ENCODE measurements around the gene LRRC26. TPM values are rescaled to one million over a fixed set of nuclear protein-coding genes. Genes with fewer than 3 reads are reported as not detected.

LRRC26 gene
- polyA plus RNA-seq, 1 donor: 12.0 TPM

DNA sequence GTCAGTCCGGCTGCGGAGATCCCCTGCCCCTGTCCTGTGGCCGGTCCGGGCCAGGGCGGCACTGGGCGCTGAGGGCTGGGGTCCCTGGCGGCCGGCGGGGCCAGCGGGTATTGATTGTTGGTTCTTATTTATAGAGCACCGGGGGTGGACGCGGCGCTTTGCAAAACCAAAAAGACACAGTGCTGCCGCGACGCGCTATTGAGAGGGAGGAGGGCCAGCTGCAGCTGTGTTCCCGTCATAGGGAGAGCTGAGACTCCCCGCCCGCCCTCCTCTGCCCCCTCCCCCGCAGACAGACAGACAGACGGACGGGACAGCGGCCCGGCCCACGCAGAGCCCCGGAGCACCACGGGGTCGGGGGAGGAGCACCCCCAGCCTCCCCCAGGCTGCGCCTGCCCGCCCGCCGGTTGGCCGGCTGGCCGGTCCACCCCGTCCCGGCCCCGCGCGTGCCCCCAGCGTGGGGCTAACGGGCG, 2.5 kb downstream of the LRRC26 start:
- no CpG with 5 or more reads among the region's 44 CpGs for WGBS (ENCODE audit: insufficient coverage, low lambda C conversion rate)
- H3K27me3 ChIP-seq (ENCODE audit: control insufficient read depth, insufficient read depth, low read length): peaks cover 90% of the 10 kb centered on the region
- H3K4me1 ChIP-seq (ENCODE audit: control insufficient read depth, insufficient read depth, low read length): peaks cover 12% of the 10 kb centered on the region
- no peaks in the 10 kb centered on the region for H3K36me3 ChIP-seq (ENCODE audit: control insufficient read depth, insufficient read depth, low read length)
- DNase-seq: no peak
- no peak overlapping the region for H3K4me3 ChIP-seq (ENCODE audit: low read length)
- H3K9me3 ChIP-seq (ENCODE audit: control insufficient read depth, low read depth, low read length): peaks cover 20% of the 10 kb centered on the region
- H3K27ac ChIP-seq (ENCODE audit: low read length): no peak overlapping the region

DNA sequence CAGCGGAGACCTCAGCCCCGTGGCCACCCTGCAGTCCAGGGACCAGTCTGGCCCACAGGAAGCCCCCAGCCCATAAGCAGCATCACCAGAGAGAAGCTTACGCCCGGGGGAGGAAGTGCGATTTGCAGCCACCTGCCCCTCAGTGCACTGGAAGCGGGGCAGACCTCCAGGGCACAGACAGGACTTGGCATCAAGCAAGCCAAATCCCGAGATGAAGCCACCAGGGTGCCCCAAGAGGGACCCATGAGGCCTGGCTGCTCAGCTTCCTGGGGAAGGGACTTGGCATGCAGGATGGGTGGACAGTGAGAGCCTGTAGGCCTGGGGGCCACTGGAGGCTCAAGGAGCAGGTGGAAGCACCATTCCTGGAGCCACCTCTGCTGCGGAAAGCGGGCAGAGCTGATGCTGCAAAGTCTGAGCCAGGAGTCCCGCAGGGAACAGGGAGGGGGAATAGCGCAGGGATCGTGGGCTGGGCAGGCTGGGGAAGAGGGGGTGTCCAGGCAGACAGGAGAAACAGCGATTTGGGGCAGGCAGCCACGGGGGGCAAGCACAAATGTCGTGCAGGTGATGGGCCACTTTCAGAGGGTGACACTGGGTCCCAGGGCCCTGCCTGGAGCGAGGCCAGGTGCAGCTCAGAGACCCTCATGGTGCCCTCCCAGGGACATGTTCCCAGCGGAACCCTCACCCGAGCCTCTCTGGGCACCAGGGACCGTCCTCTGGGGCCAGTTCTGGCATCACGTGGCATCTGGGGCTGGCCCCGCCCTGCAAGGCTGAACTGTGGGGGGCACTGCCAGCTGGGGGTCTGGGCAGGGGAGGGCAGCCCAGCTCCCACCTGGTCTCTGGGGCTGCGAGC, 3.2 kb downstream of the LRRC26 start:
- Histone ChIP-seq H3K27ac (ENCODE audit: low read length) (no peak overlapping the region), H3K4me1 (ENCODE audit: control insufficient read depth, insufficient read depth, low read length) (peaks cover 11% of the 10 kb centered on the region), H3K4me3 (ENCODE audit: low read length) (no peak overlapping the region), H3K9me3 (ENCODE audit: control insufficient read depth, low read depth, low read length) (peaks cover 20% of the 10 kb centered on the region), H3K27me3 (ENCODE audit: control insufficient read depth, insufficient read depth, low read length) (peaks cover 92% of the 10 kb centered on the region), H3K36me3 (ENCODE audit: control insufficient read depth, insufficient read depth, low read length) (no peaks in the 10 kb centered on the region)
- DNase-seq: no peak
- no CpG with 5 or more reads among the region's 22 CpGs for WGBS (ENCODE audit: insufficient coverage, low lambda C conversion rate)

GRCh38 chr9:137165250-137165836, 4.5 kb downstream of the LRRC26 start:
- Histone ChIP-seq H3K36me3 (ENCODE audit: control insufficient read depth, insufficient read depth, low read length) (no peaks in the 10 kb centered on the region), H3K27me3 (ENCODE audit: control insufficient read depth, insufficient read depth, low read length) (peaks cover 89% of the 10 kb centered on the region), H3K9me3 (ENCODE audit: control insufficient read depth, low read depth, low read length) (peaks cover 20% of the 10 kb centered on the region), H3K27ac (ENCODE audit: low read length) (no peak overlapping the region), H3K4me1 (ENCODE audit: control insufficient read depth, insufficient read depth, low read length) (peaks cover 11% of the 10 kb centered on the region), H3K4me3 (ENCODE audit: low read length) (no peak overlapping the region)
- WGBS (ENCODE audit: insufficient coverage, low lambda C conversion rate): 60% methylated on average over 1 of the region's 32 CpGs
- DNase-seq: no peak

- no CpG with 5 or more reads among the region's 34 CpGs for WGBS (ENCODE audit: insufficient coverage, low lambda C conversion rate)
- H3K27me3 ChIP-seq (ENCODE audit: control insufficient read depth, insufficient read depth, low read length): peaks cover 89% of the 10 kb centered on the region
- H3K4me3 ChIP-seq (ENCODE audit: low read length): no peak overlapping the region
- no peak for DNase-seq
- no peaks in the 10 kb centered on the region for H3K36me3 ChIP-seq (ENCODE audit: control insufficient read depth, insufficient read depth, low read length)
- peaks cover 11% of the 10 kb centered on the region for H3K4me1 ChIP-seq (ENCODE audit: control insufficient read depth, insufficient read depth, low read length)
- peaks cover 15% of the 10 kb centered on the region for H3K9me3 ChIP-seq (ENCODE audit: control insufficient read depth, low read depth, low read length)
- no peak overlapping the region for H3K27ac ChIP-seq (ENCODE audit: low read length)
These were observed 5.2 kb downstream of the LRRC26 start for GRCh38 chr9:137164370-137165249.

GRCh38 chr9:137163805-137164204, 6.0 kb downstream of the LRRC26 start:
- peaks cover 15% of the 10 kb centered on the region for H3K9me3 ChIP-seq (ENCODE audit: control insufficient read depth, low read depth, low read length)
- DNase-seq: no peak
- H3K27me3 ChIP-seq (ENCODE audit: control insufficient read depth, insufficient read depth, low read length): peaks cover 95% of the 10 kb centered on the region
- H3K36me3 ChIP-seq (ENCODE audit: control insufficient read depth, insufficient read depth, low read length): no peaks in the 10 kb centered on the region
- no peak overlapping the region for H3K4me3 ChIP-seq (ENCODE audit: low read length)
- peaks cover 11% of the 10 kb centered on the region for H3K4me1 ChIP-seq (ENCODE audit: control insufficient read depth, insufficient read depth, low read length)
- no peak overlapping the region for H3K27ac ChIP-seq (ENCODE audit: low read length)
- no CpG with 5 or more reads among the region's 22 CpGs for WGBS (ENCODE audit: insufficient coverage, low lambda C conversion rate)

DNA sequence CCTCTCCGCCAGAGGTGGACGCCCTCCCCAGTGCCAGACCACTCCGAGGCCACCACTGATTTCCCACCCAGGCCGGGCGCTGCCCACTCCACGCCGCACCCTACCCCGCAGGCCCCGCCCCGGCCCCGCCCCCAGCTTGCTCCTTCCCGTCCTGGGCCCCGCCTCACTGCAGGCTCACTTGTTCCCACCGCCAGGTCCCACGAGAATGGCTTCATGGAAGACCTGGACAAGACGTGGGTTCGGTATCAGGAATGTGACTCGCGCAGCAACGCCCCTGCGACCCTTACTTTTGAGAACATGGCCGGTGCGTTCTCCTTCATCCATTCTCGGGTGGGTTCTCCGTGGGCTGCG, 6.5 kb downstream of the LRRC26 start:
- H3K27me3 ChIP-seq (ENCODE audit: control insufficient read depth, insufficient read depth, low read length): peaks cover 96% of the 10 kb centered on the region
- no peaks in the 10 kb centered on the region for H3K36me3 ChIP-seq (ENCODE audit: control insufficient read depth, insufficient read depth, low read length)
- whole genome bisulfite sequencing (ENCODE audit: insufficient coverage, low lambda C conversion rate): no CpG with 5 or more reads among the region's 26 CpGs
- H3K27ac ChIP-seq (ENCODE audit: low read length): no peak overlapping the region
- H3K4me3 ChIP-seq (ENCODE audit: low read length): no peak overlapping the region
- H3K9me3 ChIP-seq (ENCODE audit: control insufficient read depth, low read depth, low read length): peaks cover 15% of the 10 kb centered on the region
- H3K4me1 ChIP-seq (ENCODE audit: control insufficient read depth, insufficient read depth, low read length): peaks cover 11% of the 10 kb centered on the region
- no peak for DNase-seq

GRCh38 chr9:137162505-137163364, 7.1 kb downstream of the LRRC26 start:
- Histone ChIP-seq H3K27ac (ENCODE audit: low read length) (no peak overlapping the region), H3K4me3 (ENCODE audit: low read length) (no peak overlapping the region)

DNA sequence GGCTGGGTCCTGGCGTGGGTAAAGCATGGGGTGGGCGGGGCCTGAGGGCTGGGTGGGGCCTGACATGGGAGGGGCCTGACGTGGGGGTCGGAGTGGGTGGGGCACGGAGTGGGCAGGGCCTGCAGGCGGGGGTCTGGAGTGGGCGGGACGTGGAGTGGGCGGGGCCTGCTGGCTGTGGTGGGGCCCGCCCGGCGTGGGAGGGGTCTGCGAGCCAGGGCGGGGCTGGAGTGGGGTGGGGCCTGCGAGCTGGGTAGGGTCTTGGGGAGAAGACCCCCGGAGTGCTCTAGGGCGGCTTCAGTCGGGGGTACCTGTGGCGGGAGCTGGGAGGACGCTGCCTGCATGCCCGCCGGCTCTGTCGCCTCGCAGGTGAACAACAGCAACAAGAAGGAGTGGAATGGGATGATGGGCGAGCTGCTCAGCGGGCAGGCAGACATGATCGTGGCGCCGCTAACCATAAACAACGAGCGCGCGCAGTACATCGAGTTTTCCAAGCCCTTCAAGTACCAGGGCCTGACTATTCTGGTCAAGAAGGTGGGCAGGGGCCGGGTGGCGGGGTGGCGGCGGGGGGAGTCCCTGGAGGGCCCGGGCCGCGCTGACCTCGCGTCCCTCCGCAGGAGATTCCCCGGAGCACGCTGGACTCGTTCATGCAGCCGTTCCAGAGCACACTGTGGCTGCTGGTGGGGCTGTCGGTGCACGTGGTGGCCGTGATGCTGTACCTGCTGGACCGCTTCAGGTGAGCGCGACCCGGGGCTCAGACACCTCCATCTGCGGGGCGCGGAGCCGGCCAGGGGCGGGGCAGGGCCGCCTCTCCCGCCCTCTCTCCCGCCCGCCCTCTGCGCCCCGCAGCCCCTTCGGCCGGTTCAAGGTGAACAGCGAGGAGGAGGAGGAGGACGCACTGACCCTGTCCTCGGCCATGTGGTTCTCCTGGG, 8.0 kb downstream of the LRRC26 start:
- H3K36me3 ChIP-seq (ENCODE audit: control insufficient read depth, insufficient read depth, low read length): no peaks in the 10 kb centered on the region
- no peak for DNase-seq
- WGBS (ENCODE audit: insufficient coverage, low lambda C conversion rate): no CpG with 5 or more reads among the region's 71 CpGs
- H3K4me3 ChIP-seq (ENCODE audit: low read length): no peak overlapping the region
- peaks cover 7% of the 10 kb centered on the region for H3K4me1 ChIP-seq (ENCODE audit: control insufficient read depth, insufficient read depth, low read length)
- no peak overlapping the region for H3K27ac ChIP-seq (ENCODE audit: low read length)
- peaks cover 96% of the 10 kb centered on the region for H3K27me3 ChIP-seq (ENCODE audit: control insufficient read depth, insufficient read depth, low read length)
- peaks cover 18% of the 10 kb centered on the region for H3K9me3 ChIP-seq (ENCODE audit: control insufficient read depth, low read depth, low read length)

More at GRCh38 chr9:137162505-137163364, 7.1 kb downstream of the LRRC26 start:
- peak in 1 of 2 donors; percentile 50 for DNase-seq
- Histone ChIP-seq H3K36me3 (ENCODE audit: control insufficient read depth, insufficient read depth, low read length) (no peaks in the 10 kb centered on the region), H3K4me1 (ENCODE audit: control insufficient read depth, insufficient read depth, low read length) (peaks cover 7% of the 10 kb centered on the region), H3K9me3 (ENCODE audit: control insufficient read depth, low read depth, low read length) (peaks cover 15% of the 10 kb centered on the region), H3K27me3 (ENCODE audit: control insufficient read depth, insufficient read depth, low read length) (peaks cover 96% of the 10 kb centered on the region)
- no CpG with 5 or more reads among the region's 74 CpGs for WGBS (ENCODE audit: insufficient coverage, low lambda C conversion rate)
